Measurements from ENCODE around the gene PCGF6.

PCGF6 gene

GRCh38 chr10:103278537-103278823, 72.5 kb downstream of the PCGF6 start:
- no peak for DNase-seq (ENCODE audit: low spot score)
- in situ Hi-C loops (cut with MboI; ENCODE audit: low pct_unique_long_range_greater_than_20kb, low sequenced_read_pairs, unreplicated experiment) = no loop called here
- no peak for TF ChIP-seq CTCF (IDR thresholded peaks at IDR 0.05; ENCODE audit: extremely low read depth, insufficient read depth, missing control alignments)

DNA sequence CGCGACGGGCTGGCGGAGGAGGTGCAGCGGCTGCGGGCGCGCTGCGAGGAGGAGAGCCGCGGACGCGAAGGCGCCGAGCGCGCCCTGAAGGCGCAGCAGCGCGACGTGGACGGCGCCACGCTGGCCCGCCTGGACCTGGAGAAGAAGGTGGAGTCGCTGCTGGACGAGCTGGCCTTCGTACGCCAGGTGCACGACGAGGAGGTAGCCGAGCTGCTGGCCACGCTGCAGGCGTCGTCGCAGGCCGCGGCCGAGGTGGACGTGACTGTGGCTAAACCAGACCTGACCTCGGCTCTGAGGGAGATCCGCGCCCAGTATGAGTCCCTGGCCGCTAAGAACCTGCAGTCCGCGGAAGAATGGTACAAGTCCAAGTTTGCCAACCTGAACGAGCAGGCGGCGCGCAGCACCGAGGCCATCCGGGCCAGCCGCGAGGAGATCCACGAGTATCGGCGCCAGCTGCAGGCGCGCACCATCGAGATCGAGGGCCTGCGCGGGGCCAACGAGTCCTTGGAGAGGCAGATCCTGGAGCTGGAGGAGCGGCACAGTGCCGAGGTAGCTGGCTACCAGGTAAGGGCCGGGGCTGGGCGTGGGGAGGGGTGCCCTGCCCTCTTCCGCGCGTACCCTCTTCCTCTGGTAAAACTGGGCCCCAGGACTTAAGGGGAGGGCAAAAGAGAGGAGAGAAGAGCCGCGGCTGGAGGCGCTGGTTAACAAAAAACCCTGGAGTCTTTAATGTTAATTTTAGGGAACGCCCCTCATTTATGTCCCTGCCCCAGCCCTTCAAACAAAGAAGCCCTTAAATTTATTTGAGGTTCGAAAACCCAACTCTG, 73.0 kb downstream of the PCGF6 start:
- TF ChIP-seq CTCF (IDR thresholded peaks at IDR 0.05; ENCODE audit: extremely low read depth, insufficient read depth, missing control alignments) = no peak
- in situ Hi-C loops (cut with MboI; ENCODE audit: low pct_unique_long_range_greater_than_20kb, low sequenced_read_pairs, unreplicated experiment) = no loop called here
- no peak for DNase-seq (ENCODE audit: low spot score)

DNA sequence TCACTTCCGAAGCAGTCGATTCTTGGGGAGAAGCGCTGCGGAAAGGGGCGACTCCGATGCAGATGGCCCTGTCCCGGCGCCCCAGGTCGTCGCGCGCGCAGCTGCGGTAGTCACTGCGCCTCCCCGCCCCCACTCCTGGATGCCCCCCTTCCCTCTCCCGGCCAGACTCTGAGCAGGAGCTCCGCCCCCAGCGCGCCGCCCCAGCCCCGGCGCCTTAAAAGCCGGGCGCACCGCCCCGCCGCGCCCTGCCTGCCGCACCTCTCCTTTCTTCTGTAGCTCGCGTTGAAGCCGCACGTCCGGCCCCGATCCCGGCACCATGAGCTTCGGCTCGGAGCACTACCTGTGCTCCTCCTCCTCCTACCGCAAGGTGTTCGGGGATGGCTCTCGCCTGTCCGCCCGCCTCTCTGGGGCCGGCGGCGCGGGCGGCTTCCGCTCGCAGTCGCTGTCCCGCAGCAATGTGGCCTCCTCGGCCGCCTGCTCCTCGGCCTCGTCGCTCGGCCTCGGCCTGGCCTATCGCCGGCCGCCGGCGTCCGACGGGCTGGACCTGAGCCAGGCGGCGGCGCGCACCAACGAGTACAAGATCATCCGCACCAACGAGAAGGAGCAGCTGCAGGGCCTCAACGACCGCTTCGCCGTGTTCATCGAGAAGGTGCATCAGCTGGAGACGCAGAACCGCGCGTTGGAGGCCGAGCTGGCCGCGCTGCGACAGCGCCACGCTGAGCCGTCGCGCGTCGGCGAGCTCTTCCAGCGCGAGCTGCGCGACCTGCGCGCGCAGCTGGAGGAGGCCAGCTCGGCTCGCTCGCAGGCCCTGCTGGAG, 73.8 kb downstream of the PCGF6 start, which contains the start of gene INA:
INA (plus strand) TSS at position 243 of the 817 bp plus-strand sequence; CDS start at position 317, 74 bp downstream.
- in situ Hi-C loops (cut with MboI; ENCODE audit: low pct_unique_long_range_greater_than_20kb, low sequenced_read_pairs, unreplicated experiment) = no loop called here
- peak; percentile 27 for TF ChIP-seq CTCF (IDR thresholded peaks at IDR 0.05; ENCODE audit: extremely low read depth, insufficient read depth, missing control alignments)
- DNase-seq (ENCODE audit: low spot score) = peak; percentile 75

GRCh38 chr10:103276251-103276895, 74.6 kb downstream of the PCGF6 start:
- TF ChIP-seq CTCF (IDR thresholded peaks at IDR 0.05; ENCODE audit: extremely low read depth, insufficient read depth, missing control alignments) = no peak
- in situ Hi-C loops (cut with MboI; ENCODE audit: low pct_unique_long_range_greater_than_20kb, low sequenced_read_pairs, unreplicated experiment) = no loop called here
- DNase-seq (ENCODE audit: low spot score) = no peak

DNA sequence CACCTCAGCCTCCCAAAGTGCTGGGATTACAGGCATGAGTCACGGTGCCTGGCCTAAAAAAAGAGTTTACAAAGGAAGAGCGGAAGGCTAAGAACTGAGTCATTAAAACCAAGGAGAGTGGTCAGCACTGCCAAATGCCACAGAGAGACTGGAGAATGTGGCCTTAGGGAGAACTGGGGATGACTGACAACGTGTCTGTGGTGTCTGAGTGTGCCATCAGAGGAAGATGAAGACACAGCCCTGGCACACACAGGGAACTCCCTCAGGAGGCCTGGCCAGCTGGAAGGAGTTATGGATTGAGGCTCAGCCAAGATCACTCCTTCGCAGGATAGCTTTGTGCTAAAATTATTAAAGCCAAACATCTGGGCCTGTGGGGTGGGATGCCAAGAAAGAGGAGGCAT, 77.9 kb downstream of the PCGF6 start:
- TF ChIP-seq CTCF (IDR thresholded peaks at IDR 0.05; ENCODE audit: extremely low read depth, insufficient read depth, missing control alignments) = no peak
- in situ Hi-C loops (cut with MboI; ENCODE audit: low pct_unique_long_range_greater_than_20kb, low sequenced_read_pairs, unreplicated experiment) = no loop called here
- no peak for DNase-seq (ENCODE audit: low spot score)

DNA sequence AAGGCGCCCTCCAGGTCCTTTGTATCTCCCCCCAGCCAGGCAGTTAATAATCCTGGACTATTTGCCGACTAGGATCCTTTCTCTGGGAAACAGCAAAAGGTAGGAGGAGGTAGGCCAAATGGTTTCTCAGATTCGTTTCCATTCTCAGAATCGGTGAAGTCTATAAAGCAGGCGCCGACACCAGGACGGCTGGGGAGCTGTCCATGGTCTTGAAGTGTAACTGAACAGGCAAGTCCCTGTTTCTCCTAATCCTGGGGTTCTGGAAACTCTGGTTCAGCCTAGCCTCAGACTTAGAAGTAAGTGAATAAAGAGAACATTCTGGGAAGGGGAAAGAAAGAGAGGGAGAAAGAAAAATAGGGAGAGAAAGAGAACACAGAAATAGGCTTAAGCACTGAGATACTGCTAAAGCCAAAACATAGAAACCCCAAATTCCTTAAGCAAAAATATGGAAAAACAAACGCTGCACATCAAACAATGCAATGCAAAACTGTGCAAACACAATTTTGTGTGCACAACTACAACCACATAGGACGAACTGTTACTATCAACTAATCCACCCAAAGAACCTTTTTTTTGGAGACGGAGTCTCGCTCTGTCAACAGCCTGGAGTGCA, 85.1 kb downstream of the PCGF6 start:
- DNase-seq (ENCODE audit: low spot score) = peak; percentile 45
- TF ChIP-seq CTCF (IDR thresholded peaks at IDR 0.05; ENCODE audit: extremely low read depth, insufficient read depth, missing control alignments) = no peak
- in situ Hi-C loops (cut with MboI; ENCODE audit: low pct_unique_long_range_greater_than_20kb, low sequenced_read_pairs, unreplicated experiment) = no loop called here

Data from GM13977 (cell line).